HEK293T (cell line): ENCODE data around the gene PDE4B.

Experiments
- CTCF ChIA-PET: fragments of 350-600 bp; formaldehyde crosslinking; extraction: SDS; loops from one replicate; lab custom pipeline; 2021; ENCODE audit warnings: antibody characterized with exemption, inconsistent platforms; lab: Yijun Ruan, JAX
- POLR2A ChIA-PET: fragments of 350-600 bp; formaldehyde crosslinking; extraction: SDS; loops from one replicate; lab custom pipeline; 2020; ENCODE audit warnings: antibody characterized with exemption, inconsistent platforms; lab: Yijun Ruan, JAX
- DNase-seq: peaks from one replicate; pipeline ENCODE4 v3.0.0; 2012; ENCODE audit warnings: mixed read lengths; ENCODE audit errors: extremely low spot score
- ARNT ChIP-seq: fragments of 450-650 bp; IDR thresholded peaks from 2 replicates; pipeline ENCODE4 v1.6.1; 2017; ENCODE audit warnings: mild to moderate bottlenecking
- BHLHE40 ChIP-seq: fragments of 450-650 bp; IDR thresholded peaks from 2 replicates; pipeline ENCODE4 v1.6.1; 2016; ENCODE audit warnings: mild to moderate bottlenecking, moderate library complexity, borderline replicate concordance
- CTBP1 ChIP-seq: fragments of 450-650 bp; IDR thresholded peaks from 2 replicates; pipeline ENCODE4 v1.6.1; 2016; ENCODE audit warnings: borderline replicate concordance
- ELF4 ChIP-seq: fragments of 450-650 bp; IDR thresholded peaks from 2 replicates; pipeline ENCODE4 v1.6.1; 2017; ENCODE audit warnings: antibody characterized with exemption
- FOXA1 ChIP-seq: fragments of 450-650 bp; IDR thresholded peaks from 2 replicates; pipeline ENCODE4 v1.6.1; 2016; ENCODE audit warnings: mild to moderate bottlenecking
- FOXK2 ChIP-seq: fragments of 450-650 bp; IDR thresholded peaks from 2 replicates; pipeline ENCODE4 v1.6.1; 2016; ENCODE audit warnings: mild to moderate bottlenecking
- FOXM1 ChIP-seq: fragments of 450-650 bp; IDR thresholded peaks from 2 replicates; pipeline ENCODE4 v1.6.1; 2017; ENCODE audit warnings: mild to moderate bottlenecking, borderline replicate concordance
- HDGF ChIP-seq: fragments of 450-650 bp; IDR thresholded peaks from 2 replicates; pipeline ENCODE4 v1.6.1; 2017; ENCODE audit warnings: antibody characterized with exemption, borderline replicate concordance
- L3MBTL2 ChIP-seq: fragments of 450-650 bp; conservative IDR thresholded peaks from 2 replicates; pipeline ENCODE4 v1.6.1; 2016; ENCODE audit warnings: mild to moderate bottlenecking
- LEF1 ChIP-seq: fragments of 450-650 bp; IDR thresholded peaks from 2 replicates; pipeline ENCODE4 v1.6.1; 2017; ENCODE audit warnings: mild to moderate bottlenecking, borderline replicate concordance
- NFRKB ChIP-seq: fragments of 450-650 bp; IDR thresholded peaks from 2 replicates; pipeline ENCODE4 v1.6.1; 2016; ENCODE audit warnings: mild to moderate bottlenecking, moderate library complexity
- SP1 ChIP-seq: fragments of 450-650 bp; IDR thresholded peaks from 2 replicates; pipeline ENCODE4 v1.6.1; 2017
- SUZ12 ChIP-seq: fragments of 450-650 bp; IDR thresholded peaks from 2 replicates; pipeline ENCODE4 v1.6.1; 2016; ENCODE audit warnings: mild to moderate bottlenecking
- TARDBP ChIP-seq: fragments of 450-650 bp; IDR thresholded peaks from 2 replicates; pipeline ENCODE4 v1.6.1; 2016
- ZNF384 ChIP-seq: fragments of 450-650 bp; IDR thresholded peaks from 2 replicates; pipeline ENCODE4 v1.6.1; 2016
- TF ChIP-seq, protein P1 (sequence below): fragments of 450-650 bp; IDR thresholded peaks from 2 replicates; pipeline ENCODE4 v1.6.1; 2016

The PDE4B gene

DNA sequence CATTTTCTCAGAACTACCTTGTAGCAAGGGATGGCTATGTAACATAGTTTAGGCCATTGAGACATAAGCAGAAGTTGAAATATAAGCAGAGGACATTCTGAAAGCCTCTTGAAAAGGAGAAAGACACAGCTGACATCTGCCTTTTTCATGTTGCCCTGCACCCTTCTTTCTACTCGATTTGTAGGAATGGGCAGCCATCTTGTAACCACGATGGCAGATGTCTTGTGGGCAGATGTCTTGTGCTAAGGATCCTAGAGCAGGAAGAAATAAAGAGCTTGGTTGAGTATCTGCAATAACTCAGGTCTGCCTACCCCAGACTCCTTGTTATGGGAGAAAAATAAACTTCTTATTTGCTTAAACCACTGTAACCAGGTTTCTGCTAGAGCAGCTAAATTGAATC, 351.0 kb downstream of the PDE4B start:
- DNase-seq: no peak
- no peak for TF ChIP-seq LEF1
- no peak for TF ChIP-seq NFRKB
- TF ChIP-seq TARDBP: no peak
- ChIA-PET CTCF (no interaction called here), POLR2A (no interaction called here)

DNA sequence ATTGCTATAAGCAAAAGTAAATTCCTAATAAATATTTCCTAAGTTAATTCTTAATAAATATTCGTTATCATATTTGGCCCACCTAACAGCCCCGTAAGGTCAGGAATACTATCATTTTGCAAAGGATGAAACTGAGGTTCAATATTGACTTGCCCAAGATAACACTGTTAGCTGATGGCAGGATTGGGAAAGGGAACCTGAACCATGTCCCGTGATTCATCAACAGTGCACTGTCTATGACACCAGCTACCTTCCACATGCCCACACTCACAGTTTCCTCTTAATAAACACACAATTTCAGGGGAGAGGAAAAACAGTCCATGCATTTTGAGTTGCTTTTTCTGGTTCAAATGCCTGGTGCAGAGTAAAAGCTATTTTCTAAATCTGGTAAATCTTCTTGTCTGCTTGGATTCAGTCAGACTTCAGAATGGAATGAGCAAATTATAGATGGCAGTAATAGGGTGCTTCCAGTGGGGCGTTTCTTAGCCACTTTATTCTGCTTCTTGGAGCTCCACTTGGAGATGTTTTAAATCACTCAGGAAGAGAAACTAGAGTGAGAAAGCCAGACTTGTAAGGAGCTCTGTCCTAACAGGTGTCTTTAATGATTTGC, 354.6 kb downstream of the PDE4B start:
- ChIA-PET POLR2A (no interaction called here), CTCF (no interaction called here)
- no peak for DNase-seq
- no peak for TF ChIP-seq ARNT
- no peak for TF ChIP-seq SP1
- no peak for TF ChIP-seq ZNF384
- TF ChIP-seq TARDBP: no peak
- TF ChIP-seq FOXM1: no peak
- no peak for TF ChIP-seq BHLHE40
- TF ChIP-seq NFRKB: no peak
- TF ChIP-seq, protein P1, sequence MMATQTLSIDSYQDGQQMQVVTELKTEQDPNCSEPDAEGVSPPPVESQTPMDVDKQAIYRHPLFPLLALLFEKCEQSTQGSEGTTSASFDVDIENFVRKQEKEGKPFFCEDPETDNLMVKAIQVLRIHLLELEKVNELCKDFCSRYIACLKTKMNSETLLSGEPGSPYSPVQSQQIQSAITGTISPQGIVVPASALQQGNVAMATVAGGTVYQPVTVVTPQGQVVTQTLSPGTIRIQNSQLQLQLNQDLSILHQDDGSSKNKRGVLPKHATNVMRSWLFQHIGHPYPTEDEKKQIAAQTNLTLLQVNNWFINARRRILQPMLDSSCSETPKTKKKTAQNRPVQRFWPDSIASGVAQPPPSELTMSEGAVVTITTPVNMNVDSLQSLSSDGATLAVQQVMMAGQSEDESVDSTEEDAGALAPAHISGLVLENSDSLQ: no peak
- no peak for TF ChIP-seq LEF1
- TF ChIP-seq SUZ12: no peak
- TF ChIP-seq FOXK2: no peak
- TF ChIP-seq ELF4: no peak
- no peak for TF ChIP-seq HDGF
- TF ChIP-seq FOXA1: no peak
- no peak for TF ChIP-seq CTBP1
- no peak for TF ChIP-seq L3MBTL2

DNA sequence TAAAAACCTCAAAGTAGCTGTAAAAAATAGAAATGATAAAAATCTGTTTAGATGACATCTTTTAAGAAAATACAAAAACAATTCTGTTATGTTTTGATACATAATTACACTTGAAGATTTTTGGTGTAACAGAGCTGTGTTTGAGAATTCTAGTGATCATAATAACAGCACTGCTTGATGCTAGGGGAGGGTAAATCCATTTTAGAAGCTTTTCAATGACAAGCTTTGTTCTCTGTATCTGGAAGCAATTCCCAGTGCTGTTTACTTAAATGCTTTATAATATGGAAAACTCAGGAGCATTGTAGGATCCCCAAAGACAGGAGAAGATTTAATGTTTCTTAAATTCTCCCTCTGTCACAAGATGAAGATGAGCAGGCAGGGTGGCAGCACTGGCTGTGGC, 359.3 kb downstream of the PDE4B start:
- ChIA-PET POLR2A (no interaction called here), CTCF (no interaction called here)
- no peak for DNase-seq
- TF ChIP-seq FOXM1: no peak
- no peak for TF ChIP-seq BHLHE40
- no peak for TF ChIP-seq FOXK2
- no peak for TF ChIP-seq SUZ12

DNA sequence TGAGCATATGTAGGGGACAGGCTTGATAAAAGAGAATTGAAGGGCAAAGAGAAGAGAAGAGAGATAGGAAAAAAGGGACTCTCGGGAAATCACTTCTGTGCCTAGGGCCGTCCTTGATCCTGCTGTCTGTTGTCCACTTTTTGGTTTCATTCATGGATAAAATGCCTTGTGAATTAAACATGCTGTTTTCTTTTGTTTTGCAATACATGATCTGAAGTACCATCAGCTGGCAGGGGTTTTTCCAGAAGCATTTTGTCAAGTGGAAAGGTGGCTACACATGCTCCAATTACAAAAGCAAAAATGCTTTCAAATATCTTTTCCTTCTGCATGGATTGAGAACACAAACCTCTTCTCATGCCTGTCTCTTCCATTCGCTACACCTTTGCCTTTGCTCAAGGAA, 361.7 kb downstream of the PDE4B start:
- TF ChIP-seq SUZ12 (no peak), FOXK2 (no peak), ELF4 (no peak), FOXM1 (no peak), BHLHE40 (no peak), NFRKB (no peak), ZNF384 (no peak), LEF1 (no peak), SP1 (no peak), FOXA1 (no peak), ARNT (no peak), HDGF (no peak), TARDBP (no peak), CTBP1 (no peak), L3MBTL2 (no peak)
- TF ChIP-seq, protein P1: no peak
- no peak for DNase-seq
- ChIA-PET CTCF (no interaction called here), POLR2A (no interaction called here)

DNA sequence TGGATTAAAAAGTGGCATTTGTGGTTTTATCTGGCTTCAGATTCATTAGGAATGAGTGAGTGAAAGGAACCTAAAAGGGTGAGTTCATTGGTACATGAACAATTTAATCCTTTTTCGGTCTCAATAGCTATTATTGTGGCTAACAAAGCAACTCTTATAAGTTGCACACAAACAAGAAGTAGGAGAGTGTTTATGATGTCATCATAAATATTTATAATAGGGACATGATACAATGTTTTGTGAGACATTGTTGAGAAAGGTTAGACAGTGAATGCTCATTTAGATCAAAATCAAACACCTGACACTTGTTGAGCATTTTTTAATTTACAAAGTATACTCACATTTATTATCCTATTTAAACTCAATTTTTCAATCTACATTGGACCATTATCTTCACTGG, 363.4 kb downstream of the PDE4B start:
- TF ChIP-seq TARDBP (no peak), FOXK2 (no peak), ARNT (no peak), CTBP1 (no peak), SP1 (no peak), LEF1 (no peak), SUZ12 (no peak), ELF4 (no peak), BHLHE40 (no peak), FOXM1 (no peak), FOXA1 (no peak), HDGF (no peak), ZNF384 (no peak)
- TF ChIP-seq, protein P1: no peak
- CTCF ChIA-PET: no interaction called here
- POLR2A ChIA-PET: no interaction called here
- no peak for DNase-seq

DNA sequence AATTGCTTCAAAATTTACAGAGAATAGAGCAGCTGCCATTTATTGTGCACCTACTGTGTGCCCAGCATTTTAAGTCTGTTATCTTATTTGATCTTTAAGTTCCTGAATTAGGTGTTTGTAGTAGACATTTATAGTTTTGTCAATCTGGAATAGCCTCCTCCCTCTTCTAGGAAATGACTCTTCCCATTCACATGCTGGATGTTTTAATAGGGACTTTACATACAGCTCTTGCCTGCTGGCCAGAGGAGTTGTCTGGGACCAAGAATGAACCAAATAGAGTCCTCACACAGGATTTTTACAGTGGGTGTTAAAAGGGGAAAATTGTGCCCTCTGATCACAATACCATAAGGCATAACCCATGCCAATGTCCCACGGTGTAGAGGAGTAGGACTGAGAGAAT, 367.1 kb downstream of the PDE4B start:
- no peak for TF ChIP-seq SP1
- no peak for TF ChIP-seq ZNF384
- TF ChIP-seq CTBP1: no peak
- no peak for TF ChIP-seq SUZ12
- no peak for TF ChIP-seq FOXM1
- TF ChIP-seq HDGF: no peak
- TF ChIP-seq ELF4: no peak
- CTCF ChIA-PET: no interaction called here

More for the DNA sequence above, 367.1 kb downstream of the PDE4B start:
- POLR2A ChIA-PET: no interaction called here
- no peak for DNase-seq
